CD4-positive, alpha-beta T cell (primary cell): ENCODE measurements around the gene HDAC4. TPM values are rescaled to one million over a fixed set of nuclear protein-coding genes. Genes with fewer than 3 reads are reported as not detected.

ENCODE experiments used
- ATAC-seq: fragments of 200-7000 bp; cut with Tn5 transposase; one replicate; pipeline ENCODE4 v1.10.0; 2022; ENCODE audit warnings: mild to moderate bottlenecking; ENCODE audit not compliant: poor library complexity
- CTCF ChIA-PET: fragments of 350-600 bp; sonication (Branson Sonifier 250); formaldehyde crosslinking; loops from one replicate; lab custom pipeline; 2021; ENCODE audit warnings: antibody characterized with exemption, inconsistent platforms; lab: Charles Lee
- POLR2A ChIA-PET: fragments of 350-600 bp; sonication (Branson Sonifier 250); formaldehyde crosslinking; loops from one replicate; lab custom pipeline; 2021; ENCODE audit warnings: antibody characterized with exemption, inconsistent platforms; lab: Charles Lee
- DNase-seq, 14 experiments: peaks; one replicate each; pipeline ENCODE4 v3.0.0-alpha.2; 2013 to 2020; ENCODE audit warnings: mixed read lengths in 2 of 14
- H3K27ac ChIP-seq, 2 donors: one replicate each; pipeline versions ENCODE4 v1.5.1 to v1.7.0; 2013; ENCODE audit warnings: low read length in 2 of 2, low read depth in 1 of 2, mild to moderate bottlenecking in 1 of 2
- H3K27me3 ChIP-seq, 2 experiments: 1 replicate in 1 of 2; 2 replicates in 1 of 2; pipeline versions ENCODE4 v1.6.1 to v1.7.0; 2013; ENCODE audit warnings: low read length in 2 of 2, control low read depth in 1 of 2, mild to moderate bottlenecking in 1 of 2, moderate library complexity in 1 of 2; ENCODE audit not compliant: insufficient read depth in 2 of 2, control insufficient read depth in 1 of 2
- H3K36me3 ChIP-seq: one replicate; pipeline ENCODE4 v1.6.1; 2013; ENCODE audit warnings: low read length, control low read depth; ENCODE audit not compliant: insufficient read depth
- H3K4me1 ChIP-seq: one replicate; pipeline ENCODE4 v1.6.1; 2013; ENCODE audit warnings: low read length, control low read depth; ENCODE audit not compliant: insufficient read depth
- H3K4me3 ChIP-seq: one replicate; pipeline ENCODE4 v1.5.1; 2013; ENCODE audit warnings: mild to moderate bottlenecking, low read length, moderate library complexity
- H3K9me3 ChIP-seq, 2 experiments: 1 replicate in 1 of 2; 2 replicates in 1 of 2; pipeline versions ENCODE4 v1.6.1 to v1.7.0; 2013; ENCODE audit warnings: low read length in 2 of 2, mild to moderate bottlenecking in 2 of 2, control low read depth in 1 of 2, moderate library complexity in 1 of 2; ENCODE audit not compliant: control insufficient read depth in 1 of 2, insufficient read depth in 1 of 2
- H3K27ac Mint-ChIP-seq: one replicate; pipeline ENCODE4 v1.8.0; 2020; ENCODE audit warnings: mixed read lengths
- H3K27me3 Mint-ChIP-seq: one replicate; pipeline ENCODE4 v1.8.0; 2021; ENCODE audit warnings: mixed read lengths
- H3K36me3 Mint-ChIP-seq: one replicate; pipeline ENCODE4 v1.8.0; 2021; ENCODE audit warnings: low read depth, mixed read lengths
- H3K4me1 Mint-ChIP-seq: one replicate; pipeline ENCODE4 v1.8.0; 2021; ENCODE audit warnings: low read depth, mixed read lengths
- H3K4me3 Mint-ChIP-seq: one replicate; pipeline ENCODE4 v1.8.0; 2020; ENCODE audit warnings: mild to moderate bottlenecking, mixed read lengths
- H3K9me3 Mint-ChIP-seq: one replicate; pipeline ENCODE4 v1.8.0; 2020; ENCODE audit warnings: mixed read lengths
- intact Hi-C, 2 experiments: fragments of 100-400 bp; cut with DNase I in 1 of 2; cut with micrococcal nuclease in 1 of 2; formaldehyde crosslinking; loops; one replicate each; pipeline versions ENCODE4 v1.15.1 to v1.9.0; 2023 to 2025; cut with DNase I, micrococcal nuclease
- total RNA-seq, 174 experiments: library from RNA in 2 of 174; stranded (reverse) in 2 of 174; gene quantifications; one replicate each; pipeline ENCODE4 v1.2.3 and lab custom pipeline; 2021 to 2026
- TF ChIP-seq, protein P1 (sequence below): fragments of 200-600 bp; IDR thresholded peaks from one replicate; pipeline ENCODE4 v1.8.0; 2022; ENCODE audit warnings: antibody characterized with exemption, mild to moderate bottlenecking

The HDAC4 gene
- total RNA-seq, 2 experiments from 2014 or later: 45.3 to 49.2 TPM

- Histone ChIP-seq H3K4me1 (no peaks in the 10 kb centered on the region), H3K27ac (no peak overlapping the region), H3K9me3 (no peaks in the 10 kb centered on the region), H3K27me3 (no peaks in the 10 kb centered on the region), H3K36me3 (peaks cover 65% of the 10 kb centered on the region), H3K4me3 (no peak overlapping the region)
- Mint-ChIP-seq H3K27ac (no peak overlapping the region), H3K4me3 (no peak overlapping the region), H3K4me1 (no peaks in the 10 kb centered on the region), H3K36me3 (peaks cover 64% of the 10 kb centered on the region), H3K27me3 (no peaks in the 10 kb centered on the region), H3K9me3 (no peaks in the 10 kb centered on the region)
- intact Hi-C loops: no loop called here
- ChIA-PET CTCF (no interaction called here), POLR2A (no interaction called here)
- TF ChIP-seq, protein P1, sequence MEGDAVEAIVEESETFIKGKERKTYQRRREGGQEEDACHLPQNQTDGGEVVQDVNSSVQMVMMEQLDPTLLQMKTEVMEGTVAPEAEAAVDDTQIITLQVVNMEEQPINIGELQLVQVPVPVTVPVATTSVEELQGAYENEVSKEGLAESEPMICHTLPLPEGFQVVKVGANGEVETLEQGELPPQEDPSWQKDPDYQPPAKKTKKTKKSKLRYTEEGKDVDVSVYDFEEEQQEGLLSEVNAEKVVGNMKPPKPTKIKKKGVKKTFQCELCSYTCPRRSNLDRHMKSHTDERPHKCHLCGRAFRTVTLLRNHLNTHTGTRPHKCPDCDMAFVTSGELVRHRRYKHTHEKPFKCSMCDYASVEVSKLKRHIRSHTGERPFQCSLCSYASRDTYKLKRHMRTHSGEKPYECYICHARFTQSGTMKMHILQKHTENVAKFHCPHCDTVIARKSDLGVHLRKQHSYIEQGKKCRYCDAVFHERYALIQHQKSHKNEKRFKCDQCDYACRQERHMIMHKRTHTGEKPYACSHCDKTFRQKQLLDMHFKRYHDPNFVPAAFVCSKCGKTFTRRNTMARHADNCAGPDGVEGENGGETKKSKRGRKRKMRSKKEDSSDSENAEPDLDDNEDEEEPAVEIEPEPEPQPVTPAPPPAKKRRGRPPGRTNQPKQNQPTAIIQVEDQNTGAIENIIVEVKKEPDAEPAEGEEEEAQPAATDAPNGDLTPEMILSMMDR: no peak
- DNase-seq: no peak
- ATAC-seq: no peak
These were observed 332.4 kb downstream of the HDAC4 start for GRCh38 chr2:239068411-239068810.

GRCh38 chr2:239067196-239067865 is 333.5 kb downstream of the HDAC4 start:
- no peak for DNase-seq
- no peaks in the 10 kb centered on the region for H3K4me1 ChIP-seq
- ATAC-seq: no peak
- Mint-ChIP-seq H3K27me3 (no peaks in the 10 kb centered on the region), H3K4me1 (no peaks in the 10 kb centered on the region), H3K4me3 (no peak overlapping the region), H3K36me3 (peaks cover 58% of the 10 kb centered on the region), H3K9me3 (no peaks in the 10 kb centered on the region), H3K27ac (no peak overlapping the region)
- ChIA-PET POLR2A (no interaction called here), CTCF (no interaction called here)
- intact Hi-C loops: no loop called here
- H3K36me3 ChIP-seq: peaks cover 55% of the 10 kb centered on the region
- no peaks in the 10 kb centered on the region for H3K9me3 ChIP-seq
- H3K4me3 ChIP-seq: no peak overlapping the region
- TF ChIP-seq, protein P1: no peak
- no peak overlapping the region for H3K27ac ChIP-seq
- no peaks in the 10 kb centered on the region for H3K27me3 ChIP-seq

GRCh38 chr2:239066597-239066996 is 334.2 kb downstream of the HDAC4 start:
- ATAC-seq (no peak), DNase-seq (no peak)
- TF ChIP-seq, protein P1: no peak
- Histone ChIP-seq H3K9me3 (no peaks in the 10 kb centered on the region), H3K36me3 (peaks cover 55% of the 10 kb centered on the region), H3K27ac (no peak overlapping the region), H3K4me1 (no peaks in the 10 kb centered on the region), H3K27me3 (no peaks in the 10 kb centered on the region), H3K4me3 (no peak overlapping the region)
- Mint-ChIP-seq H3K36me3 (peaks cover 58% of the 10 kb centered on the region), H3K9me3 (no peaks in the 10 kb centered on the region), H3K4me3 (no peak overlapping the region), H3K27ac (no peak overlapping the region), H3K4me1 (no peaks in the 10 kb centered on the region), H3K27me3 (no peaks in the 10 kb centered on the region)
- intact Hi-C loops: no loop called here
- CTCF ChIA-PET: no interaction called here
- POLR2A ChIA-PET: no interaction called here
